AG08396 (cell line): ENCODE data around the gene SIVA1.

Experiments used
- DNase-seq: peaks from one replicate; pipeline ENCODE4 v3.0.0; 2012; ENCODE audit warnings: low spot score, mixed read lengths

Gene SIVA1

GRCh38 chr14:104784846-104785707 lies 32.1 kb downstream of the SIVA1 start:
- DNase-seq, result no peak

DNA sequence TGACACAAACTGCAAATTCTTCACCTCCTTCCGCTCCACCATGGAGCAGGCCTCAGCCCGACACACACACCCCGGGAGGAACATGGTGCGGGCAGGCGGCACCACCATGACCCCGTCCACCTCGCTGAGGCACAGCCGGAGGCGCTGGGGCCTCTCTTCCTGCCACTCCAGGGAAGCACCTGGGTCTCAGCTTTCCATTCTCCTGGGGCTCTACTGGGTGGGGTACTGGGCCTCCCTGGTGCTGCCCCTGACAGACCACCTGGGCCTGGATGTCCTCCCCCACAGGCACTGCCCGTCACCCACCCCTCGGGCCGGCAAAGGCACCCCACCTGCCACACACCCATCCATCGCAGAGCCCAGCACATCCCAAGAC lies 32.7 kb downstream of the SIVA1 start:
- DNase-seq, result no peak

DNA sequence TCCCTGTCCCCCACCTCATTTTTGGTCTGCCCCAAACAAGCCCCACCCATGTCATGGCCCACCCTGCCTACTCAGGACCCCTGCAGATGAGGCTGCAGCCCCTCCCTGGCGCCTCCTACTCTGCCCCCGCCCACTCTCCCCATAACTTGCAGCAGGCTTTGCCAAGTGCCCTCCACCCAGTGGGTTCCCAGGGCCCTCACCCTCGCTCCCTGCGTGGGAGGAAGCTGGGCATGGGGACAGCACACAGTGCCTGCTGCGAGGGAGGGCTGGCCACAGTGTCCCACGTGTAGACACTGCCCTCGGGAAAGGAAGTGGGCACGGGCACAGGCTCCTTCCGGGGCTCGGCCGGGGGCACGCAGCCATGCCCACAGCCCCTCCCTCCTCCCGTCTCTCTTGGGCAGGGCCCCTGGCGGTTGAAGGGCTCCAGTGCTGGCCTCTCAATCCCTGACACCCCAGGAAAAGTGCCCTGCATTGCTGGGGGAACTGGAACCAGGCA lies 33.2 kb downstream of the SIVA1 start:
- DNase-seq, result no peak

GRCh38 chr14:104786726-104787675 lies 34.1 kb downstream of the SIVA1 start:
- DNase-seq, result no peak

- no peak for DNase-seq
Observed at GRCh38 chr14:104787736-104788135, 34.8 kb downstream of the SIVA1 start.

DNA sequence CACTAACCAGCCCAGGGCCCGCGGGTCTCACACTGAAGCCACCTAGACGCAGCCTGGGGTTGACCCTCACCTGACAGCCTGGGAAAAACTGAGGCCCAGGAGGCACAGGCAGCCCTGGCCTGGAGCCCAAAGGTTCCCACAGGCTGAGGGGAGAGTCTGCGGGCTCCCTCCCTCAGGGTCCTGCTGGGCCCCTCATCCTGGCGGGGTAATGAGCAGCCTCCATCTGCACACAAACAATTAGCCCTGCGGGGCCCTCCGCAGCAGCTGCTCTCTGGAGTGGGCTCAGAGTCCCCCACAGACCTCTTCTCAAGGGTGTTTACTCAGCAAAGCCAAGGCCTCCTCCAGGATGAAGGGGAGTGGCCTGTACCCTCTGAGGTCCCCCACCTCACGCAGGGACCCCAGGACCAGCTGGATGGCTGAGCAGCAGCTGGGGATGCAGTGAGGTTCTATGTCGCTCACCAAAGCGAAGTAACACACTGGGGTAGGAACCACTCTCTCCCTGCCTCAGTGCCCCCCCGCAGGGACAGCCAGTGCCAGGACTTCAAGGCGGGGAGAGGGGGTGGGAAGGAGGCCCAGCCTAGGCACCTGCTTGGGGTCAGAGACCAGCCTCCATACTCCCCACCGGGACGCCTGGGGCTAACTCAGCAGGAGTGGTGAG lies 35.3 kb downstream of the SIVA1 start:
- DNase-seq, result no peak

GRCh38 chr14:104788873-104789663 lies 36.1 kb downstream of the SIVA1 start:
- DNase-seq, result no peak

GRCh38 chr14:104789752-104790743 lies 37.1 kb downstream of the SIVA1 start:
- no peak for DNase-seq

DNA sequence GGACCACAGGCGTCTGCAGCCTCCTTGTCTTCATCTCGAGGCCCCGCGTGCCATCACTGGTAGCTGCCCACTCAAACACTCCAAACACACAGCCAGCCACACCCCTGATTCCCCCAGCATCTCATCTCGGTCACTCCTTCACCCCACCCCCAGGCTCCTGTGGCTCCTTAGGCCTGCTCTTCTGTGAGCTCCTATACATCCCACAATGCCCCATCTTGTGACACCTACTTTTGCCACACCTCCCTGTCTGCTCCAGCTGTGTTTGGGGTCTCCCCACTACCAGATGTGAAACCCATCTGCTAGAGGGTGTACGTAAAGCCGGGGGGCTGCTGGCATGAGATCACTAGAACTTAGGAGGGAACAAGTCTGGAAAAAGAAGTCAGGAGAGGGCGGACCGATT lies 38.5 kb downstream of the SIVA1 start:
- DNase-seq, result no peak

GRCh38 chr14:104792101-104792884 lies 39.3 kb downstream of the SIVA1 start:
- no peak for DNase-seq

- DNase-seq, result no peak
Observed at GRCh38 chr14:104792945-104793702, 40.2 kb downstream of the SIVA1 start.

DNA sequence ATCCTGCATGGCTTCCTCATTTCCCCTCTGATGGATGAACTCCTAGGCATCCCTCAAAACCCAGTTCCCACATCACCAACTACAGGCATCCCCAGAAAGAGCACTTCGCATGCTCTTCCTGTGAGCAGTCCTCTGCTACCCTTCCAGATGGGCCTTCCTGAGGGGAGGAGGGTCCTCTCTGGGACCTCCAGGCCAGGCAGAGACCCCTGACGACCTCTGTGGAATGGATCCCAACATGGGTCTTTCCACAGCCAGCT lies 40.7 kb downstream of the SIVA1 start:
- DNase-seq, result no peak

- peak; percentile 79 for DNase-seq
Observed at GRCh38 chr14:104794099-104794498, 41.2 kb downstream of the SIVA1 start.

GRCh38 chr14:104794631-104794992 lies 41.7 kb downstream of the SIVA1 start:
- DNase-seq, result peak; percentile 78

GRCh38 chr14:104794993-104795780 lies 42.2 kb downstream of the SIVA1 start, which contains the start of gene AKT1:
Gene AKT1, minus strand, starts transcription at chr14:104795748. Its CDS starts 3,105 bp downstream, at chr14:104792643.
- DNase-seq, result peak; percentile 72

- peak; percentile 93 for DNase-seq
Observed at GRCh38 chr14:104795781-104796686, 43.1 kb downstream of the SIVA1 start.

- DNase-seq, result no peak
Observed at GRCh38 chr14:104796687-104797081, 43.7 kb downstream of the SIVA1 start.
